Embryonic facial prominence (tissue), 1 donor: Measurements from ENCODE around the gene KDM4F.

Experiments used
- DNase-seq: peaks from one replicate; pipeline ENCODE4 v3.0.0-alpha.2; 2016; ENCODE audit errors: extremely low spot score

KDM4F gene

GRCh38 chr11:95091663-95092180, 42.5 kb downstream of the KDM4F start:
- DNase-seq, result no peak

GRCh38 chr11:95092549-95093324, 43.5 kb downstream of the KDM4F start:
- DNase-seq, result no peak

GRCh38 chr11:95093548-95093947, 44.3 kb downstream of the KDM4F start:
- no peak for DNase-seq

- no peak for DNase-seq
Measured at GRCh38 chr11:95095858-95096587, 46.8 kb downstream of the KDM4F start.

- DNase-seq, result no peak
Measured at GRCh38 chr11:95097209-95097608, 48.0 kb downstream of the KDM4F start.

- DNase-seq, result no peak
Measured at GRCh38 chr11:95098826-95099225, 49.6 kb downstream of the KDM4F start.

GRCh38 chr11:95100191-95100648, 51.0 kb downstream of the KDM4F start:
- DNase-seq, result no peak
